ENCODE results near the gene SMIM10.

The SMIM10 gene

GRCh38 chrX:134990475-134990800, 353 bp upstream of the SMIM10 start:
- no peak overlapping the region for H3K4me3 ChIP-seq (ENCODE audit: low read length, poor library complexity, severe bottlenecking)
- no peaks in the 10 kb centered on the region for H3K36me3 ChIP-seq (ENCODE audit: insufficient read depth, low read length)
- H3K27me3 ChIP-seq (ENCODE audit: insufficient read depth, low read length, poor library complexity, severe bottlenecking): no peaks in the 10 kb centered on the region
- TF ChIP-seq, protein P1, sequence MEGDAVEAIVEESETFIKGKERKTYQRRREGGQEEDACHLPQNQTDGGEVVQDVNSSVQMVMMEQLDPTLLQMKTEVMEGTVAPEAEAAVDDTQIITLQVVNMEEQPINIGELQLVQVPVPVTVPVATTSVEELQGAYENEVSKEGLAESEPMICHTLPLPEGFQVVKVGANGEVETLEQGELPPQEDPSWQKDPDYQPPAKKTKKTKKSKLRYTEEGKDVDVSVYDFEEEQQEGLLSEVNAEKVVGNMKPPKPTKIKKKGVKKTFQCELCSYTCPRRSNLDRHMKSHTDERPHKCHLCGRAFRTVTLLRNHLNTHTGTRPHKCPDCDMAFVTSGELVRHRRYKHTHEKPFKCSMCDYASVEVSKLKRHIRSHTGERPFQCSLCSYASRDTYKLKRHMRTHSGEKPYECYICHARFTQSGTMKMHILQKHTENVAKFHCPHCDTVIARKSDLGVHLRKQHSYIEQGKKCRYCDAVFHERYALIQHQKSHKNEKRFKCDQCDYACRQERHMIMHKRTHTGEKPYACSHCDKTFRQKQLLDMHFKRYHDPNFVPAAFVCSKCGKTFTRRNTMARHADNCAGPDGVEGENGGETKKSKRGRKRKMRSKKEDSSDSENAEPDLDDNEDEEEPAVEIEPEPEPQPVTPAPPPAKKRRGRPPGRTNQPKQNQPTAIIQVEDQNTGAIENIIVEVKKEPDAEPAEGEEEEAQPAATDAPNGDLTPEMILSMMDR (conservative IDR thresholded peaks at IDR 0.05; ENCODE audit: low read length): no peak
- TF ChIP-seq EZH2phosphoT487 (IDR thresholded peaks at IDR 0.05; ENCODE audit: borderline replicate concordance): no peak
- H3F3A ChIP-seq (ENCODE audit: low read depth): no peaks in the 10 kb centered on the region
- no peak overlapping the region for H2AFZ ChIP-seq (ENCODE audit: low read length)
- no peaks in the 10 kb centered on the region for H4K20me1 ChIP-seq (ENCODE audit: insufficient read depth, low read length, poor library complexity, severe bottlenecking)
- H3K9me2 ChIP-seq (replicated peaks; ENCODE audit: low read depth, low read length): no peaks in the 10 kb centered on the region
- H3K4me2 ChIP-seq (ENCODE audit: low read depth, low read length, poor library complexity, severe bottlenecking): no peak overlapping the region
- no peaks in the 10 kb centered on the region for H3K9me3 ChIP-seq (ENCODE audit: insufficient read depth, low read depth, low read length)
- H3K9ac ChIP-seq (ENCODE audit: low read depth, low read length, poor library complexity, severe bottlenecking): no peak overlapping the region
- H3K79me2 ChIP-seq (ENCODE audit: insufficient read depth, low read length): no peaks in the 10 kb centered on the region
- H3K4me1 ChIP-seq (ENCODE audit: insufficient read depth, low read length, poor library complexity, severe bottlenecking): no peaks in the 10 kb centered on the region

- Histone ChIP-seq H3K36me3 (ENCODE audit: insufficient read depth, low read length) (no peaks in the 10 kb centered on the region), H2AFZ (ENCODE audit: low read length) (no peak overlapping the region), H3K4me1 (ENCODE audit: insufficient read depth, low read length, poor library complexity, severe bottlenecking) (no peaks in the 10 kb centered on the region), H3K4me2 (ENCODE audit: low read depth, low read length, poor library complexity, severe bottlenecking) (no peak overlapping the region), H3K4me3 (ENCODE audit: low read length, poor library complexity, severe bottlenecking) (no peak overlapping the region), H3K27me3 (ENCODE audit: insufficient read depth, low read length, poor library complexity, severe bottlenecking) (no peaks in the 10 kb centered on the region), H3K79me2 (ENCODE audit: insufficient read depth, low read length) (no peaks in the 10 kb centered on the region), H3K9me2 (replicated peaks; ENCODE audit: low read depth, low read length) (no peaks in the 10 kb centered on the region), H4K20me1 (ENCODE audit: insufficient read depth, low read length, poor library complexity, severe bottlenecking) (no peaks in the 10 kb centered on the region), H3F3A (ENCODE audit: low read depth) (no peaks in the 10 kb centered on the region), H3K9ac (ENCODE audit: low read depth, low read length, poor library complexity, severe bottlenecking) (no peak overlapping the region), H3K9me3 (ENCODE audit: insufficient read depth, low read depth, low read length) (no peaks in the 10 kb centered on the region)
- TF ChIP-seq, protein P1 (conservative IDR thresholded peaks at IDR 0.05; ENCODE audit: low read length): no peak
- TF ChIP-seq EZH2phosphoT487 (IDR thresholded peaks at IDR 0.05; ENCODE audit: borderline replicate concordance): no peak
These were observed 6.9 kb downstream of the SMIM10 start for GRCh38 chrX:134997646-134998045.

DNA sequence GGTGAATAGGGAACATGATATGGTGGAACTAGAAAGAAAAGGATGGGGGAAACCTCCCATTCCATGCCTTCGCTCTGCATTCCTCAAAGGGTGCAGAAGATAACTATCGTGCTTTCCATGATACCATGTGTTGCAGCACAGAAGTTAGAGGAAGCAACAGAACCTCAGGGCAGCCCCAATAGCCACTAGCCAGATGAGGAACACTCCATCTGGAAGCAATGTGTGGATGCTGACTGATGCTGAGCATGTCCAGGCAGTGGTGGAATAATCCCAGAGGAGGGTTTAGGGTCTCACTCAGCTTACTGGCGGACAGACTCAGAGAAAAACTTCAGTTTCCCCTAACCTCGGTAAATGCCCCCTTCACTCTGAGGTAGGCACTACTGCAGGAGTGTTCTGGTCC, 7.5 kb downstream of the SMIM10 start:
- H3K9me3 ChIP-seq (ENCODE audit: insufficient read depth, low read depth, low read length): no peaks in the 10 kb centered on the region
- no peaks in the 10 kb centered on the region for H3K79me2 ChIP-seq (ENCODE audit: insufficient read depth, low read length)

More for the DNA sequence above, 7.5 kb downstream of the SMIM10 start:
- H3K4me3 ChIP-seq (ENCODE audit: low read length, poor library complexity, severe bottlenecking): no peak overlapping the region
- no peaks in the 10 kb centered on the region for H3K36me3 ChIP-seq (ENCODE audit: insufficient read depth, low read length)
- no peak overlapping the region for H3K4me2 ChIP-seq (ENCODE audit: low read depth, low read length, poor library complexity, severe bottlenecking)
- H3K9ac ChIP-seq (ENCODE audit: low read depth, low read length, poor library complexity, severe bottlenecking): no peak overlapping the region
- no peaks in the 10 kb centered on the region for H4K20me1 ChIP-seq (ENCODE audit: insufficient read depth, low read length, poor library complexity, severe bottlenecking)
- no peaks in the 10 kb centered on the region for H3K4me1 ChIP-seq (ENCODE audit: insufficient read depth, low read length, poor library complexity, severe bottlenecking)
- no peaks in the 10 kb centered on the region for H3F3A ChIP-seq (ENCODE audit: low read depth)
- H3K27me3 ChIP-seq (ENCODE audit: insufficient read depth, low read length, poor library complexity, severe bottlenecking): no peaks in the 10 kb centered on the region
- no peak overlapping the region for H2AFZ ChIP-seq (ENCODE audit: low read length)
- H3K9me2 ChIP-seq (replicated peaks; ENCODE audit: low read depth, low read length): no peaks in the 10 kb centered on the region
- TF ChIP-seq, protein P1 (conservative IDR thresholded peaks at IDR 0.05; ENCODE audit: low read length): no peak
- TF ChIP-seq EZH2phosphoT487 (IDR thresholded peaks at IDR 0.05; ENCODE audit: borderline replicate concordance): no peak

Measured in Loucy (cell line).